OCI-LY7 (cell line): ENCODE measurements around the gene DKK2.

Experiments
- CTCF ChIP-seq: fragments of 200-600 bp; sonication (generic); conservative IDR thresholded peaks from 2 replicates; pipeline ENCODE4 v1.5.1; 2014; ENCODE audit warnings: mild to moderate bottlenecking, antibody characterized with exemption, low read length, moderate library complexity, mixed read lengths
- EZH2phosphoT487 ChIP-seq: fragments of 200-600 bp; sonication (generic); IDR thresholded peaks from 2 replicates; pipeline ENCODE4 v1.6.1; 2018; ENCODE audit warnings: low read depth, borderline replicate concordance, mild to moderate bottlenecking, mixed run types, antibody characterized with exemption, low read length, moderate library complexity, mixed read lengths

GRCh38 chr4:106906728-106907127, 129.4 kb downstream of the DKK2 start:
- TF ChIP-seq CTCF, result no peak
- TF ChIP-seq EZH2phosphoT487, result no peak
